Activated CD4-positive, alpha-beta T cell treated with anti-CD3 and anti-CD28 coated beads, Interleukin-2, amount 50 U/mL, for 48 hours (primary cell): ENCODE results near the gene FLT1.

ENCODE experiments used
- DNase-seq, 2 experiments: peaks; one replicate each; pipeline ENCODE4 v3.0.0-alpha.2; 2020

FLT1 gene

DNA sequence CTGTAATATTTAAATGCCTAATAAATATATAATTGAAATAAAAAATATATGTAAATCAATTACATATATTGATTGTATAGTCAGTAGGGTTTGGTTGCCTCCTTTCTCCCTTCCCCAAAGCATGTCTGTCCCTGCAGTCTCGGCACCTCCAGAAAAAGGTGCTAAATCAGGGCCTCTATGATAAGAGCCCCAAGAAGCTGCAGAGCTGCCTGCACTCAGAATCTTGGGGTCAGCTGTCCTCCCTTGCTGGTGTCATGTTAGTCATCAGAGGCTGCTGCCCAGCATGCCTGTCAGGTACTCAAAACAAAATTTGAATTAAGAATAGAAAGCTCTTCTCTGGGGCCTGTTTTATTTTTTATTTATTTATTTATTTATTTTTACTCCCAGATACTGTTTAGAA is 9.8 kb downstream of the FLT1 start:
- no peak for DNase-seq

DNA sequence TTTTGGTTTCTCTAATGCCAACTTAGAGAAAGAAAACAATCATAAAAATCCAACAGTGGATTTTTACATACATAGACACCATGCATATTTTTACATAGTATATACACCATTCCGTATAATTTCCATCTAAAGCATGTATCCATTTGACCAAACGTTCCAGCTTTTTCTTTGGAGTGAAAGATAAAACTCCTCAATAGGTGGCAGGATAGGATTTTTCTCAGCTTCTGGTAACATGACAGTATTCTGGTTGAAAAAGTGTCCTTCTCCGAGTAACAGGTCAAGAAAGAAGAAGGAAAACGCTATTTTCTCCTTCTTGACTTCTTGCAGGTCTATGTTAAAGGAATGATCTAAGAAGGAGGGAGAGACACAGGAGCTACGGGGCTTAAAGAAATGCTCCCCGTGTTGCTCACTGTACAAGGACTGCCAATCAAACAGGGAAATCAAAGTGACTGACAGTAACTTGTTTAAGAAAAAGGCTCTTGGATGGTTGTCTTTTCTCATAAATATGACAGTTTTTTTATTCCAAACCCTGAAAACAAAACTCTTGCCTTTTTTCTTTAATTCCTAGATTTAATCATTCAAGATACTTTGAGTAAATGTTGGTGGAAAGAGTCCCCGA is 11.5 kb downstream of the FLT1 start:
- DNase-seq = no peak

DNA sequence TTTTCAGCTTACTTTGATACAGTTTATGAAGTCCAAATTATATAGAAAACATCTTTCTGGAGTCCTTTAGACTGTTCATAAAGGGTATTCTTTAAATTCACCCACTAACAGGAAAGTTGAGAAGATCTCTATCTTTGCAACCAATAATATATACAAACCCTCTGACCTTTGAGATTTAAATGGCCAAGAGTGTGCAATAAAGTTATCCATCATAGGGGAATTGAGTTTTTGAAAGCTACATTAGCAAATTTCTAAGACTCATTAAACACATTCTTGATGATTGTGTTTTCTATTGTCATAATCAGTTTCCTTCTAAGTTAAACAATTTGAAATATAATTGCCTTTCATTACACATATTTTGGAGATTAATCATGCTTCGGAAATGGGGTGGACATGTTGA is 15.9 kb downstream of the FLT1 start:
- DNase-seq = no peak

DNA sequence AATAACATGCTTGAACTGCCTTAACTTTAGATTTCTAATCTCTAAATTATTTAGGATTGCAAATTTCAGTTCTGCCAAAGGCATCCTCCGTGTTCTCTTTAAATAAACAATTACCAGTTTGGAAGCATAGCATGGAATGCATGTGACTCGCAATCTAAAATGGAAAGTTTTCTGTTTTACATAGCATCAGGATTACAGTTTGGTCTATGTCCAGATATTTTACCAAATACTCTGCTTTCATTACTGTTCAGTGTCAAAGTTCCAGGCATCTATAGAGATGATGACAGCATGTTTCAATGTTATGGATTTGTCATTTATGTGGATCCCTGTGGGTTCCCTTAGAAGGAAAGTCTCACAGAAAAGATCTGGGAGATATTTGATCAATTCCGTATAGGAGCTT is 16.8 kb downstream of the FLT1 start:
- DNase-seq = no peak

DNA sequence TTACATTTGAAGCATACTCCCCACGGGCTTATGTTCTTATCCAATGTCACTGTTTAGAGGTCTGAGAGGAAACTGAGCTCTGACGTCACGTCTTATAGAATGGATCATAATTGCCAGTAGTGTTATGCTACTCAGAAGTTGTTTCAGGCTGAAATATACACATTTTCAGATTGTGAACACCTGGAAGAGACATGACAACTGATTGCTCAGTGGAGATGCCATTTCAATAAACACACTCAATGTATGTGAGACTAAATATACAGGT is 17.3 kb downstream of the FLT1 start:
- no peak for DNase-seq

DNA sequence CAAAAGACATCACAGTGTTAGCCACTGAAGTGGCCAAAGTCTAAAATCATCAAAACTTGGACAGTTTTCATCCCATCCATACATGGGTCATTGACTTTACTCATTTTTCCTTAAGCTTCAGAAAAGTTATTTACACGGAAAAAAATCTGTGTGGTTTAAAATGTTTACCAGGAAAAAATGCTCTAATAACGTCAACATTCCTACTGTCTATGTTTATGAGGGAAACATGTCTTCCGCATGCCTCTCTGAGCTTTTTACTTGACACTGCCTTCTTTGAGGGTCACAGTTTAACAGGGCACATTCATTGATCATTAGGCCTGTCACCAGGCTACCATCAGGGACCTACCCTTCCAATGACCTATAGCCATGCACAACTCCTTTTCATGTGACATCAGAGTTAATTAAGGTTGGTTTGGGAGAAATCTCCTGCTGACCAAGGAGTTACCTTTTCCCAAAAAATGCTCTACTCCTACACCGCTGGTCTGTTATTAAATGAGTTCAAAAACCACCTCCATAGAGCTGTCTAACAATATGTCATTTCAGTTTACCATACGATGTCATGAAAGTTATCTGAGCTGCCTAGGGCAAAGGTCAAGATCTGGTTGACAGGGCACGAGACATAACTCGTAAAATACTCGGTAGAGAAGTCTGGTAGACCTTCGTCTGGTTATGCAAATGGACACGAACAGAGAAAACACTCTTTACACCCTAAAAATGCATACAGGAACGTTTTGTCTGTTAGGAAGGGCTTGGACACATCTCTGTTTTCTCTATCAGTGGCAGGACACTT is 17.8 kb downstream of the FLT1 start:
- DNase-seq = no peak

DNA sequence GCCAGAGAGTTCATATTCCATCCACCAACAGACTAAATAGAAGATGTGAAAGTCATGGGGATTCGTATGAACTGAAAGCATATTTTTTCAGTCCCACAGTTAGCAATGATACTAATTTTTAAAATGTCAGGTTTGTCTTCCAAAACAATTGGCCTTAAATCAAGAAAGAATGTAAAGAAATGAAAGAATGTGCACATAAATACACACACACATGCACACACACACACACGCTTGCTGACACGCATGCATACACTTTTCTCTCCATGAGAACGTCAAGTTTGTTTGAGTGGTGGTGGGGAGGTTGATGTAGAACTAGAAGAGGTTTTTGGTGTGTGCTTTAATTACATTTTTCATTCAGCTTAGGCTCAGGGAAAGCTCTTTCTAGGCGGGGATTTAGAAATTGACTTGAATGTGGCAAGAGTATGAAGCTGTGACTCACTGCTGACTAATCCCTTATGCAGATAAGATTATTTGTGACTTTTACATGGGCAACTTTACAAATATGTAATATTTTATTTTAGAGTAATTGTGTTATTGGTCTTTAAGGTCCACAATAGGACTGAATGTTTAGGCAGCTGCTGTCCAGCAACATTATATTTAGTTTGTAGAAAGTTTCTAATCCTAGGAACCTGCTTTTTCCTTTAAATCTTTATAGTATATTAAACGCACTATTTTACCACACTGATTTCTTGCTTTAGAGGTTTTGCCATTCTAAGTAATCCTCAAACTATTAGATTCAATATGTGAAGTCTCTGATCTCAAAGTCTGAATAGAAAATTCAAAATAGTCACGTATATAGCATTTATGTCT is 18.8 kb downstream of the FLT1 start:
- no peak for DNase-seq

DNA sequence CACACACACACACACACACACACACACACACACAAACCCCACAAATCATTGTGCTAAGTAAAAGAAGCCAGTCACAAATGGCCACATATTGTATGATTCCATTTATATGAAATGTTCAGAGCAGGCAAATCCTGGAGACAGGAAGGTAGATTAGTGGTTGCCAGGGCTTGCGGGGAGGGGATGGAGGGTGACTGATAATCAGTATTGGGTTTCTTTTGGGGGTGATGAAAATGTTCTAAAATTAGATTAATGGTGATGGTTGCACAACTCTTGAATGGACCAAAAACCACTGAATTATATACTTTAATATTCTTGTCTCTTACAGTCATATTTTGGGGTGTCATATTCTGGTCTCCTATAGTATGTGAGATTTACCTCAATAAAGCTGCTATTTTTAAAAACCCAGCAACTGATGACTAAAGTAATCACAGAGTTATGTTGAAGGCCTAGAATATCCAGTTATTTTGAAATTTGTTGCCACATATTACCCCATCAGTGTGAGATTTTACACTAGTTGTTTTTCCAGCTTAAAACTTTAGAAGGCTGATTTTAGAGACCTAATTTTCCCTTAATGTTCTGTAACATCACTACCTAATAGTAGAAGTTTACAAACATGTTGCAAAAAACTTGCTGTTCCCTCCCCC is 20.3 kb downstream of the FLT1 start:
- no peak for DNase-seq

DNA sequence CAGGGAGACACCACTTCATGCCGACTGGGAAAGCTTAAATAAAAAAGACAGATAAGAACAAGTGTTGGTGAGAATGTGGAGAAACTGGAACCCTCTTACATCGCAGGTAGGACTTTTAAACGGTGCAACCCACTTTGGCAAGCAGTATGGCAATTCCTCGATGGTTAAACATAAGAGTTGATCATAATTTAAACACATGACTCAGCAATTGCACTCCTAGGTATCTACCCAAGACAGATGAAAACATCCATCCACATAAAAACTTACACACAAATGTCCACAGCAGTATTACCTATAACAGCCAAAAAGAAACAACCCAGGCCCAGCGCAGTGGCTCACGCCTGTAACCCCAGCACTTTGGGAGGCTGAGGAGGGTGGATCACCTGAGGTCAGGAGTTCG is 21.9 kb downstream of the FLT1 start:
- DNase-seq = no peak

DNA sequence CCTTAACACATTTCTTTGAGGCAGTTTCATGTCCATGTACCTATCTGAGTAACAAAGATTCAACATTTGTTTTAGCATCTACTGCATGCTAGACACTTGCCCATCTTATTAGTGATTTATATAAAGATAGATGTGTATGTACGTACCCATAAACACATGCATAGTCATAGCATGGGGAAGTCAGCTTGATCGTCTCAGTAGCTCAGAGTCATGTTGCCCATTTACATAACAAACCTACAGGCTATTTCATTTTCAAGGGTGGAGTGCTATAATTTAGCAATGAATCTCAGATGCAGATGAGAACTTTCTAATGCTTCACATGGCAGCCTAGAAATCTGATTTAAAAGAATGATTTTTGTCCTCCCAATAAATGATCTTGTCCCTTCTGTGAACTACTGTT is 23.5 kb downstream of the FLT1 start:
- DNase-seq = no peak

DNA sequence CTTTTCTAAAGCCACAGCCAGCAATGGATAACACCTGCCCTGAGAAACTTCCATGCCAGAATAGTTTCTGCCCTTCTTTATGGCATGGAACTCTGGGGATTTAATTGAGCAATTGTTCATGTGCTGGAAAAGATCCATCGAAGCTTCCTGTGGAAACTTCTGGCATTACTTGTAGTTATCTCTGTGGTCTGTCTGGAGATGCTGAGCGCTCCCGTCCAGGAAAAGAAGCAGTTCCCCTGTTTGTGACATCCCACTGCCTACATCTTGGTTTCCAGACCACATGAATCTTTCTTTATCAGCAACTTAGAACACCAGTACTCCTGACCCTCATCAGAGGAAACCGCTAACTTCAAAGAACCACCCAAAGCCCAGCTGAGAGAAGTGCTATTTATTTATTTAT is 24.6 kb downstream of the FLT1 start:
- DNase-seq = no peak

DNA sequence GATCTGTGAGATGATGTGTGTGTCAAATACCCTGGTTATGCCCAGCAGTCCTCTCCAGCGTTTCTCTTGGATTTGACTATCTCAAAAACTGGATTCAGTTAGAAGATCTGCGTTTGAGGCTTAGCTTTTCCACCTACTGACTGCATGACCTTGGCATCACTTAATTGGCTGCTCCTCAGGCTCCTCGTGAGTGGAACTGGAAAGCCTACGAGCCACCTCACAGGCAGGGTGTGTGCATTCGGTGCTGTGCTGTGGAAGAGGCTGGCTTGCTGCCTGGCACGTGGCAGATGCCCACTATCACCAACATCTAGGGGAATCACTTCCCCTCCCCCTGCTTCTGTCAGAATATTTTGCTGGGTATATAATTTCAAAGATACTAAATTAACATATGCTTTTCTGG is 25.6 kb downstream of the FLT1 start:
- DNase-seq = no peak

DNA sequence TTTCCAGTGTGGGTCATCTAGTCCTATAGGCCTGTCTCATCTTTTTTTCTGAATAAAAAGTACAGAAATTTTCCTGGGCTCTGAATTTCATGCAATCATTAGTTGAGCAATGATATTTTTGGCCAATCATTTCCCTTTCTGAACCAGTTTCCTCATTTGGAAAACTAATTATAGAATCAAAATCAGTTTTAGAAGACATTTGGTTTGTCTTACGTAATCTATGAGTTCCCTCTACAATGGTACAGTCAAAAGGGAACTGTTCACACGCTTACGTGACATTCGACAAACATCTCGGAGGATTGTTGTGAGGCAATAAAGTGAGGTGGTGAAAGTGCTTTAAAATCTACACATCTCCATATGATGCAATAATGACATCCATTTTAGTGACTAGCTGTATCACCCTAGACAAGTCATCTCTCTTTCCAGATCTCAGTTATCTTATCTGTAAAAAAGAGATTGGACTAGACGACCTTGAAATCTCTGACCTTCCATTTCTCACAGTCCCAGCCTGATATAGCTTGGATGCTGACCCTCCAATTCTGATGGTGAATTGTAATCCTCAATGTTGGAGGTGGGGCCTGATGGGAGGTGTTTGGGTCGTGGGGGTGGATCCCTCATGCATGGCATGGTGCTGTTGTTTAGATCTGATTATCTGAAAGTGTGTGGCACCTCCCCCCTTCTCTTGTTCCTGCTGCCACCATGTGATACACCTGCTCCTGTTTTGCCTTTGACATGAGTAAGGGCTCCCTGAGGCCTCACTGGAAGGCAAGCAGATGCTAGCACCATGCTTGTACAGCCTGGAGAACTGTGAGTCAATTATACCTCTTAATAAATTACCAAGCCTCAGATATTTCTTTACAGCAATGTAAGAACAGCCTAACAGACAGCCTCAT is 26.7 kb downstream of the FLT1 start:
- DNase-seq = no peak

DNA sequence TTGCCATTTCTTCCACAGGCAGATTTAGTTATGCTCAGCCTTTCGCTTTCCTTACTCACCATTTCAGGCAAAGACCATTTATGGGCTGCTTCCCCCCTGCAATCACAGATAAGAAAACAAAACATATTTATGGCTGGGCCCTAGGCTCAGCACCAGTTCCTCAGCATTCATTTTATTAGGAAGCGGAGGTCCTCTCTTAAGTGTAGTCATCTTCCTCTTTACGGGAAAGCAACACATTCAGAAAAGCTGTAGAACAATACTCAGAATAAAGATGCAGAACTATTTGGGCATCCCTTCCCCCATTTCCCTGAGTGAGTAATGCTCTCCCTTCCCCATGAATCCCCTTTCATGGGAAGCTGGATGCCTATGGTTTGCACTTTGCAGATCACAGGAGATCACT is 27.9 kb downstream of the FLT1 start:
- no peak for DNase-seq

DNA sequence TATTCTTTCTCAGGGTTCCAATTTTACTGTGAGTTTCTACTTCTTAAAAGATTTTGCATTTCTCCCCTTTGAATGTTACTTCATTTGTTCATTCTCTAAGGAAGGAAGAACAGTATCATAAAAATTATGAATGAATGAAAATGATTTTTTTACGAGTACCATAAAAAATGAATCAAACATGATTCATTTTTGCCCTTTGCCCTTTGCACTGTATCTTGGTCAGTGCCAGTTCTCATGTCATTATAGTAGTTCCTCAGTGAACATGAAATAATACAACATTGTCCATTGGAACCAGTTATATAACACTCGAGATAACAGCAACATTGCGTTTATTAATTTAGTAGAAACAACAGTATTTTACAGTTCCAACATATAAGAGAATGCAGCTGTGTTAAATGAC is 28.8 kb downstream of the FLT1 start:
- no peak for DNase-seq

DNA sequence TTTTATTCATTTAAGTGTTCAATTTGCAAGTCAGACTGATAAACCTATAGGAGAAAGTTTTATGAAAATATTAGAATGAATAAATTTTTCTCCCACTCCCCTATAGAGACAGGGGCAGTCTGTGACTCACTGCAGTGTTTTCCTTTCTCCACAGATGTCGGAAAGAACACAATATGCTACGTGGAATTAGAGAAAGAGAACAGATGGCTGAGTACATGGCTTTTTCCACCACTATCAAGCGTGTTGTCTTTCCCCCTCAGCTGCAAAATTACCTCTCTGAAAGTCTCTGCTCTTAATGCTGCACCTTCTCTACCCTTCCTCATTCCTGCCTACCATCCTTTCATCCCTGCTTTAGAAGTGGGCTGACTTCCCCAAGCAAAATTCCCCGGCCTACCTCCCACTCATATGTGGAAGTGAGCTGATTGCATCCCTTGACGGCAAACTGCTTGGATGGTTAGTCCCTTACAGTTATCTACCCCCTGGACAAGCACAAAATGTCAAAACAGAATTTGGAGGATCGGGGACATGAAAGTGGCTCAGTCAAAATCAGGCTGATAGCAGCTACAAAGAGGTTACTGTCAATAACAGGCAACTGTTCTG is 30.0 kb downstream of the FLT1 start:
- DNase-seq = no peak

DNA sequence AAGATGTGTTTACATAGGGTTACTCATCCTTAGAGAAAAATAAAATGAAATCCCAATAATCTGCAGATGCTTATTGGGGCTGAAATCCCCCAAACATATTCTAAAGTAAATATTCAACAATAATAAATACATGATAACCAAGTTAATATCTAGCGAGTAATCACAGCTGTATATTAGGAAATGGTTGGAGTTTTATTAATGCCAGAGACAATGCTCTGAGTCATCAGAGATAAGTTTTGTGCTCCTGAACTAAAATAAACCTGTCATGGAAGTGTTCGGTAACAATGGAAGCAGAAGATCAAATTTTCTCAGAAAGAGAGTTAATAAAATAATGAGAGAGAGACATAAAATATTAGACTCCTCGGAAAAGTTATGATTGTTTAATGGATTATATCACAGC is 31.4 kb downstream of the FLT1 start:
- no peak for DNase-seq

DNA sequence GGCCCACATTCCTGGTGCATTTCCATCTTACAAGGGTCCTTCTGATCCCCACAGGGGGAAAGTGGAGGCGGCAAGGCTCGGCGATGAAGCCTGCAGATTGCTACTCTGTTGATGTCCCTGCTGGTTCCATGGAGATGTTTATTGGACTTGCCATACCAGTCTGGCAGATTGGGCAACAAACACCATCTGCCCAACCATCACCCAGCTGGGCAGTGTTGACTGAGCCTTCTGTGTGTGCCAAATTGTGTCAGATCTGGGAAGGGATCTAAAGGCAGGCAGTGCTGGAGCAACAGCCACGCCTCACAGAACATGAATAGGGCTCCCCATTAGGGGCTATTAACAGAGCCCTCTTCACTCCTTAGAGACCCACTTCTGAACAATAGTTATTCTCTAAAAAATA is 35.0 kb downstream of the FLT1 start:
- DNase-seq = no peak

DNA sequence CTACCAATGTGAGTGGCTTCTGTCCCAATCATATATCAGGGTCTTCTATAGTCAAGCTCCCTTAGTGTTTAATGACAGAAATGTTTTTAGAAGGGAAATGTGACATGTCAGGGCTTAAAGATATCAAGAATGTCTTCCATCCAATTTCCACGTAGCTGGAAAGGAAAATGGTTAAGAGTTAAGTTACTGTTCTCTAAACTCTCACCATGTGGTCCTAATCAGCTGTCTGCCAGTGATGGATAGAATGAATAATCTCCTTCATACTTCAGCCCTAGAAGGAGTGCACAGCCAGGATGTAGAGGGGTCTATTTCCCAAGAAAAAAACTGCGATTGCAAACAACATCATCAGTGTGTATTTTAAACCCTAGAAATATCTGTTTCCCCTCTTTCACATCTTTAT is 36.3 kb downstream of the FLT1 start:
- DNase-seq = no peak

DNA sequence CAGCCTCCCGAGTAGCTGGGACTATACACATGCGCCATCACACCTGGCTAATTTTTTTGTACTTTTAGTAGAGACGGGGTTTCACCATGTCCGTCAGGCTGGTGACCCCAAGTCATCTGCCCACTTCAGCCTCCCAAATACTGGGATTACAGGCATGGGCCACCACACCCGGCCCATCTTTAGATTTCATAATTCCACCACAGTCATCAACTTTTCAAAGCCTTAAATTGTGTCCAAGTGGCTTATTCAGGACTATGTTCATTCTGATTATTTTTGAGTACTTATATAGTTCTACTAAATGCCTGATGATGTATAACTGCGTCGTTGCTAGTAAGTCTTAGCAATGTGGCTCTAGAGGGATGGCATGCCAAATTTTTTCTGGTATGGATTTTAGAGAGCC is 36.9 kb downstream of the FLT1 start:
- DNase-seq = no peak

DNA sequence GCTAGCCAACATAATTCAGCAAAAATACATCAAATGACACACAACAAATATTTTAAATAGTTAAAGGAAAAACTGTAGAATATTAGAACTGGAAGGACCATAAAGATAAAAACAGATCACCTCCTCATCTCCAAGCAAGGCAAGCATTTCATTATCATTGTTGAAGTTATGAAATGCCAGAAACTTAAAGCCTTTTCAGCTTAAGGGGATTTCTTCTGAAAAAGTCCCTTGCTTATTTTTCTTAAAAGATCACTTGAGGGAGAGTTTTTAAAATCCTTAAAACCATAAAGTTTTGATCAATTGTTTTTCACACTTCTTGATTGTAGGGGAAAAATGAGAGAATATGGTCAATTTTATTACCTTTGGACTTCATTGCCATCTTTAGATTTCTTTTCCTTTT is 37.4 kb downstream of the FLT1 start:
- DNase-seq = no peak

DNA sequence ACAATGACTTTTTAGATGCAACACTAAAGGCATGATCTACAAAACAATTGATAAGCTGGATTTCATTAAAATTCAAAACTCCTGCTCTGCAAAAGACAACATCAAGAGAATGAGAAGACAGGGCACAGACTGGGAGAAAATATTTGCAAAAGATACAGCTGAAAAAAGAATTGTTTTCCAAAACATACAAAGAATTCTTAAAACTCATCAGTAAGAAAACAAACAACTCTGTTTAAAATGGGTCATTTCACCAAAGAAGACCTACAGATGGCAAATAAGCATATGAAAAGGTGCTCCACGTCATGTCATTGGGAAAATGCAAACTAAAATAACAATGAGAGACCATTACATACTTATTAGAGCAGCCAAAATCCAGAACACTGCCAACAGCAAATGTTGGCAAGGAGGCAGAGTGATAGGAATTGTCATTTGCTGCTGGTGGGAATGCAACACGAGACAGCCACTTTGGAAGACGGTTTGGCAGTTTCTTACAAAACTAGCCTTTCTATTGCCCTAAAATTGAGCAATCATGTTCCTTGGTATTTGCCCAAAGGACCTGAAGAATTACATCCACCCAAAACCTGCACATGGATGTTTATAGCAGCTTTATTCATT is 39.2 kb downstream of the FLT1 start:
- DNase-seq = no peak
